Calu3 (cell line): ENCODE measurements around the gene SPON1. TPM values are rescaled to one million over a fixed set of nuclear protein-coding genes. Genes with fewer than 3 reads are reported as not detected.
"Not testable (repeated sequence)": the region's sequence is repeated elsewhere in the genome, so short reads cannot be mapped to it uniquely, and the experiment has no call there.

Source experiments
- BruUV-seq: library from RNA; stranded (reverse); fragments of 400-500 nt; replicated peaks from 2 replicates; lab custom pipeline; 2021; lab: Mats Ljungman, UMichigan
- CTCF ChIA-PET: fragments of 300-600 bp; sonication (Branson Sonifier 250); formaldehyde crosslinking; loops from one replicate; lab custom pipeline; 2022; ENCODE audit warnings: antibody characterized with exemption; lab: Charles Lee
- DNase-seq: peaks from one replicate; pipeline ENCODE4 v3.0.0; 2022
- H3K27ac Mint-ChIP-seq: one replicate; pipeline ENCODE4 v1.8.0; 2022; ENCODE audit warnings: mixed read lengths; ENCODE audit not compliant: unreplicated experiment
- H3K27me3 Mint-ChIP-seq: one replicate; pipeline ENCODE4 v1.8.0; 2022; ENCODE audit warnings: mixed read lengths; ENCODE audit not compliant: unreplicated experiment
- H3K36me3 Mint-ChIP-seq: one replicate; pipeline ENCODE4 v1.8.0; 2022; ENCODE audit warnings: mild to moderate bottlenecking, moderate library complexity, mixed read lengths; ENCODE audit not compliant: insufficient read depth, unreplicated experiment
- H3K4me1 Mint-ChIP-seq: one replicate; pipeline ENCODE4 v1.8.0; 2022; ENCODE audit warnings: mild to moderate bottlenecking, low read depth, mixed read lengths; ENCODE audit not compliant: unreplicated experiment
- H3K4me3 Mint-ChIP-seq: one replicate; pipeline ENCODE4 v1.8.0; 2022; ENCODE audit warnings: mild to moderate bottlenecking, low read depth, moderate library complexity, mixed read lengths; ENCODE audit not compliant: unreplicated experiment
- H3K9me3 Mint-ChIP-seq: one replicate; pipeline ENCODE4 v1.8.0; 2022; ENCODE audit warnings: low read depth, mixed read lengths; ENCODE audit not compliant: unreplicated experiment
- intact Hi-C: fragments of 100-400 bp; cut with micrococcal nuclease; formaldehyde crosslinking; loops from one replicate; pipeline ENCODE4 v1.10.0; 2022; ENCODE audit not compliant: unreplicated experiment
- total RNA-seq: library from RNA; stranded (reverse); gene quantifications from 2 replicates; pipeline ENCODE4 v1.2.3, GENCODE V29; 2022
- TF ChIP-seq, protein P1 (sequence below): fragments of 200-600 bp; IDR thresholded peaks from one replicate; pipeline ENCODE4 v1.8.0; 2022; ENCODE audit warnings: antibody characterized with exemption; ENCODE audit not compliant: unreplicated experiment

SPON1 gene
- total RNA-seq, 1 experiment from 2014 or later = not detected

DNA sequence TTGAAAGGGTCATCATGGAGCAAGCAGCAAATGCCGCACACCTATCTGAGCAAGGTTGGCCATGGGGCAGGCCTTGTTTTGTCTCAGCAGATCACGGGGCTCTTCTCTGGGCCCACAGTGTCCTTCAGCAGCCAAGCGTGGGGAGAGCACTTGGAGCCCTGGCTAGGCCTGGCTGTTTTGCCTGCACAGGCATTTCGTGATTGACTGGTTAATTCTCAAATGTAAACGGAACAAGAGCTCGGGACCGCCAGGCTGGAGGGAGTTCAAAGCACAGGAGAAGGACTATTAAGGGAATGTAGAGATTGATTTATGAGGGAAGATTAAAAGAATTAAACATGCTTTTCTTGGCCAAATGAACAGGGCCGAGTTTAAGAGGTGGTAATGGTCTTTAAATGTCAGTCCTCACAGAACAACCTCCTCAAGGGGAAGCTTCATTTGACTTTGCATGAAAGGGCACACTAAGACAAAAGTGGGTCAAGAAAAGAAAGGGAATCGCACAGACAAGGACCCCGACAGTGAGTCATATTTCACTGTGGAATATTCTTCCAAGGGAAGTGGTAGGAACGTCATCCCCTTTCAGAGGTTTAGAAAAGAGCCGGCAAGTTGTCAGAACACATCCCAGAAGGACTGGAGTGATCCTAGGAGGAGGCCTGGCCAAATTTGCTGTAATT lies 20.7 kb downstream of the SPON1 start:
- CTCF ChIA-PET = no interaction called here
- no peaks in the 10 kb centered on the region for H3K9me3 Mint-ChIP-seq
- DNase-seq = no peak
- H3K27me3 Mint-ChIP-seq = peaks cover 15% of the 10 kb centered on the region
- TF ChIP-seq, protein P1, sequence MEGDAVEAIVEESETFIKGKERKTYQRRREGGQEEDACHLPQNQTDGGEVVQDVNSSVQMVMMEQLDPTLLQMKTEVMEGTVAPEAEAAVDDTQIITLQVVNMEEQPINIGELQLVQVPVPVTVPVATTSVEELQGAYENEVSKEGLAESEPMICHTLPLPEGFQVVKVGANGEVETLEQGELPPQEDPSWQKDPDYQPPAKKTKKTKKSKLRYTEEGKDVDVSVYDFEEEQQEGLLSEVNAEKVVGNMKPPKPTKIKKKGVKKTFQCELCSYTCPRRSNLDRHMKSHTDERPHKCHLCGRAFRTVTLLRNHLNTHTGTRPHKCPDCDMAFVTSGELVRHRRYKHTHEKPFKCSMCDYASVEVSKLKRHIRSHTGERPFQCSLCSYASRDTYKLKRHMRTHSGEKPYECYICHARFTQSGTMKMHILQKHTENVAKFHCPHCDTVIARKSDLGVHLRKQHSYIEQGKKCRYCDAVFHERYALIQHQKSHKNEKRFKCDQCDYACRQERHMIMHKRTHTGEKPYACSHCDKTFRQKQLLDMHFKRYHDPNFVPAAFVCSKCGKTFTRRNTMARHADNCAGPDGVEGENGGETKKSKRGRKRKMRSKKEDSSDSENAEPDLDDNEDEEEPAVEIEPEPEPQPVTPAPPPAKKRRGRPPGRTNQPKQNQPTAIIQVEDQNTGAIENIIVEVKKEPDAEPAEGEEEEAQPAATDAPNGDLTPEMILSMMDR = no peak
- H3K4me1 Mint-ChIP-seq = no peaks in the 10 kb centered on the region
- H3K27ac Mint-ChIP-seq = no peak overlapping the region
- BruUV-seq = no TSS peak
- H3K4me3 Mint-ChIP-seq = no peak overlapping the region
- intact Hi-C loops = no loop called here
- no peaks in the 10 kb centered on the region for H3K36me3 Mint-ChIP-seq

DNA sequence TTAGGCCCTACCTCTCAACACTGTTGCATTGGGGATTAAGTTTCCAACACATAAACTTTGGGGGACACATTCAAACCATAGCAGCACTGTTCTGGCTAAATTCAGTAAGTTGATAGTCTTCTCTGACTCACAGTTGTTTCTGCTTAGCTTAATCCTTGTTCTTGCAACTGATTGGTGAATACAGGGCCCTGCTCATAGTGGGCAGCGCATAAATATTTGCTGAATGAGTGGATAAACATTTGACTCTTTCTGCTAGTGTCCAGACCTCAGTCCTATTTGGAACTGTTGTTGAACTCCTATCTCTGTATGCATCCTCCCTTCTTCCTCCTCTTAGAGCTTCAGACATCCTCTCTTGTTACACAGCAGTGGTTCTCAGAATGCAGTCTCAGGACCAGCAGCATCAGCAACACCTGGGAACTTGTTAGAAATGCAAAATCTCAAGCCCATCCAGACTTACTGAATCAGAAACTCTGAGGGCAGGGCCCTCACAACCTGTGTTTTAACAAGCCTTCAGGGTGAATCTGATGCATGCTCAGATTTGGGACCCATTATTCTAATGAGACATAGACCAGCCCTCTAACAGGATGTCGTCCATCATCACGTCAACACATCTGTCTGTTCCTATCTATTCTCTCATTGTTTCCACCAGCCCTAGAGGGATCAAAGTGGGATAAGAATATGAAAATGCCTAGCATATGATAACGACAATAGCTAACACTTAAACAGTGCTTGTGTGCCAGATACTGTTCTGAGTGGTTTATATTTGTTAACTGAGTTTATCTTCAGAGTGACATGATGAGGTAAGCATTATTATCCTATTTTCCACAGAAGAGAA lies 22.3 kb downstream of the SPON1 start:
- no peak overlapping the region for H3K4me3 Mint-ChIP-seq
- no TSS peak for BruUV-seq
- H3K36me3 Mint-ChIP-seq = no peaks in the 10 kb centered on the region
- TF ChIP-seq, protein P1 = no peak
- H3K27me3 Mint-ChIP-seq = peaks cover 12% of the 10 kb centered on the region
- intact Hi-C loops = no loop called here
- H3K4me1 Mint-ChIP-seq = no peaks in the 10 kb centered on the region
- no peak overlapping the region for H3K27ac Mint-ChIP-seq
- CTCF ChIA-PET = no interaction called here
- DNase-seq = no peak
- H3K9me3 Mint-ChIP-seq = no peaks in the 10 kb centered on the region

DNA sequence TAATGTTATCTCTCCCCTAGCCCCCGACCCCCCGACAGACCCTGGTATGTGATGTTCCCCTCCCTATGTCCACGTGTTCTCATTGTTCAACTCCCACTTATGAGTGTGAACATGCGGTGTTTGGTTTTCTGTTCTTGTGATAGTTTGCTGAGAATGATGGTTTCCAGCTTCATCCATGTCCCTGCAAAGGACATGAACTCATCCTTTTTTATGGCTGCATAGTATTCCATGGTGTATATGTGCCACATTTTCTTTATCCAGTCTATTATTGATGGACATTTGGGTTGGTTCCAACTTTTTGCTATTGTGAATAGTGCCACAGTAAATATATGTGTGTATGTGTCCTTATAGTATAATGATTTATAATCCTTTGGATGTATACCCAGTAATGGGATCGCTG lies 24.2 kb downstream of the SPON1 start:
- H3K36me3 Mint-ChIP-seq, H3K4me3 Mint-ChIP-seq, H3K27ac Mint-ChIP-seq, CTCF ChIA-PET, H3K4me1 Mint-ChIP-seq, intact Hi-C loops, DNase-seq, BruUV-seq, H3K9me3 Mint-ChIP-seq: not testable (repeated sequence)
- peaks cover 22% of the 10 kb centered on the region for H3K27me3 Mint-ChIP-seq

DNA sequence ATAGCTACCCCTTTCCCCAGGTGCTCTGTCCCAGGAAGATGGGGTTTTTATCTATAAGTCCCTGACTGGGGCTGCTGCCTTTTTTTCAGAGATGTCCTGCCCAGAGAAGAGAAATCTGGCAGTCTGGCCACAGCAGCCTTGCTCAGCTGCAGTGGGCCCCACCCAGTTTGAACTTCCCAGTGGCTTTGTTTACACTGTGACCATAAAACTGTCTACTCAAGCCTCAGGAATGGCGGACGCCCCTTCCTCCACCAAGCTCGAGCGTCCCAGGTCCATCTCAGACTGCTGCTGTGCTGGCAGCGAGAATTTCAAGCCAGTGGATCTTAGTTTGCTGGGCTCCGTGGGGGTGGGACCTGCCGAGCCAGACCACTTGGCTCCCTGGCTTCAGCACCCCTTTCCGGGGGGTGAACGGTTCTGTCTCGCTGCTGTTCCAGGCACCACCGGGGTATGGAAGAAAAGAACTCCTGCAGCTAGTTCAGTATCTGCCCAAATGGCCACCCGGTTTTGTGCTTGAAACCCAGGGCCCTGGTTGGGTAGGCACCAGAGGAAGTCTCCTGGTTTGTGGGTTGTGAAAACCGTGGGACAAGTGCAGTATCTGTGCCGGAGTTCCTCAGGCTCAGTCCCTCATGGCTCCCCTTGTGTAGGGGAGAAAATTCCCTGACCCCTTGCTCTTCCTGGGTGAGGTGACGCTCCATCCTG lies 29.8 kb downstream of the SPON1 start:
- CTCF ChIA-PET = interaction anchor here (1.1 kb wide), 1 partner anchor 21 kb away, joined by 3 read pairs; no protein-coding TSS in a partner anchor
- BruUV-seq, H3K9me3 Mint-ChIP-seq, intact Hi-C loops, H3K36me3 Mint-ChIP-seq, H3K27ac Mint-ChIP-seq: not testable (repeated sequence)
- Mint-ChIP-seq H3K27me3 (peaks cover 22% of the 10 kb centered on the region), H3K4me1 (peaks cover 17% of the 10 kb centered on the region), H3K4me3 (peak overlapping the region; percentile 25)
- peak; percentile 59 for DNase-seq

DNA sequence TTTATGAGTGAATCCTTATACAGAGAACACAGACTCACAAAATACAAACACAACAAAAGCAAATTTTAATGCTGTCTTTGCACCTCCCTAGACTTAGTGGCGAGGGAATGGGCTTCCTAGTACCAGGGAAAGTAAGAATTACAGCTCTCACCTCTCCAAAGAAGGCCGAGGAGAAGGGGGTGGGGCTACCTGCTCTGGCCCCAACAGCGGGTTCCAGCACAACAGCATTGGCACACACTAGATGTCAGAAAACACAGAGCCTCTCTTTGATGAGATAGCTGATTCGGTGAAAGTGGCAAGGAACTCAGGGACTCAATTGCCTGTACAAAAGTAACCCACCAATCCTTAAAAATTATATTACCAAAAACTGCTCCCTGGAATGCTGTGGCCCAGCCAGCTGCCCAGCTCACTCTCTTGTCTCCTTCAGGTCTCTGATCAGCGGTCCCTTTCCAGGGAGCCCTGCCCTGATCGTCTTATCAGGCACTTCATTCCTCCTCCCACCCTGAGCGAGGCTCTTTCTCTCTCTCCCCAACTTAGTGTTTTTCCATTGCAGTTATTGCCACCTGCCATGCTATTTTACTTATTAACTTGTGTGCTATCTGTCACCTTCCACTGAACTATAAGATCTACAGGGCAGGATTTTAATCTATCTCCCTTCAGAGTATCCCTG lies 30.7 kb downstream of the SPON1 start:
- TF ChIP-seq, protein P1 = no peak
- CTCF ChIA-PET = no interaction called here
- Mint-ChIP-seq H3K9me3 (no peaks in the 10 kb centered on the region), H3K4me3 (no peak overlapping the region), H3K4me1 (peaks cover 17% of the 10 kb centered on the region), H3K36me3 (no peaks in the 10 kb centered on the region), H3K27ac (peak overlapping the region; percentile 1), H3K27me3 (peaks cover 22% of the 10 kb centered on the region)
- intact Hi-C loops = no loop called here
- no TSS peak for BruUV-seq
- no peak for DNase-seq
